Neural progenitor cell (in vitro differentiated cells): ENCODE data around the gene FAM9A. TPM values are rescaled to one million over a fixed set of nuclear protein-coding genes. Genes with fewer than 3 reads are reported as not detected.

Experiments
- DNase-seq: peaks from one replicate; pipeline ENCODE4 v3.0.0-alpha.2; 2016; ENCODE audit warnings: low spot score
- H2AFZ ChIP-seq: fragments of 200-600 bp; sonication (generic); replicated peaks from 2 replicates; pipeline ENCODE4 v1.6.1; 2016; ENCODE audit warnings: antibody characterized with exemption
- H3F3A ChIP-seq: fragments of 200-600 bp; sonication (generic); 2 replicates; pipeline ENCODE4 v1.6.1; 2016; ENCODE audit warnings: antibody characterized with exemption, low read depth
- H3K27ac ChIP-seq: fragments of 200-600 bp; sonication (generic); 2 replicates; pipeline ENCODE4 v1.5.1; 2016; ENCODE audit warnings: mild to moderate bottlenecking
- H3K27me3 ChIP-seq: fragments of 200-600 bp; sonication (generic); 2 replicates; pipeline ENCODE4 v1.6.1; 2016; ENCODE audit warnings: mild to moderate bottlenecking, moderate library complexity
- H3K36me3 ChIP-seq: fragments of 200-600 bp; sonication (generic); 2 replicates; pipeline ENCODE4 v1.5.1; 2016
- H3K4me1 ChIP-seq: fragments of 200-600 bp; sonication (generic); 2 replicates; pipeline ENCODE4 v1.6.1; 2016; ENCODE audit warnings: mixed run types
- H3K4me2 ChIP-seq: fragments of 200-600 bp; sonication (generic); 2 replicates; pipeline ENCODE4 v1.6.1; 2016
- H3K4me3 ChIP-seq: fragments of 200-600 bp; sonication (generic); 2 replicates; pipeline ENCODE4 v1.5.1; 2016
- H3K79me2 ChIP-seq: fragments of 200-600 bp; sonication (generic); 2 replicates; pipeline ENCODE4 v1.6.1; 2016; ENCODE audit warnings: low read depth
- H3K9ac ChIP-seq: fragments of 200-600 bp; sonication (generic); 2 replicates; pipeline ENCODE4 v1.6.1; 2016
- H3K9me3 ChIP-seq: fragments of 200-600 bp; sonication (generic); 2 replicates; pipeline ENCODE4 v1.5.1; 2016; ENCODE audit warnings: low read depth
- H4K20me1 ChIP-seq: fragments of 200-600 bp; sonication (generic); 2 replicates; pipeline ENCODE4 v1.6.1; 2016; ENCODE audit warnings: low read depth
- H3K27ac Mint-ChIP-seq: 3 replicates; pipeline ENCODE4 v1.8.0; 2021; ENCODE audit warnings: mixed read lengths
- H3K27me3 Mint-ChIP-seq: 2 replicates; pipeline ENCODE4 v1.8.0; 2022; ENCODE audit warnings: low read depth, mild to moderate bottlenecking, inconsistent platforms, moderate library complexity, mixed read lengths; ENCODE audit not compliant: insufficient read depth
- H3K36me3 Mint-ChIP-seq: 3 replicates; pipeline ENCODE4 v1.8.0; 2021; ENCODE audit warnings: mixed read lengths
- H3K4me1 Mint-ChIP-seq: 3 replicates; pipeline ENCODE4 v1.8.0; 2021; ENCODE audit warnings: mixed read lengths
- H3K4me3 Mint-ChIP-seq: 3 replicates; pipeline ENCODE4 v1.8.0; 2021; ENCODE audit warnings: mild to moderate bottlenecking, moderate library complexity, mixed read lengths
- H3K9me3 Mint-ChIP-seq: 3 replicates; pipeline ENCODE4 v1.8.0; 2020; ENCODE audit warnings: mixed read lengths
- CTCF ChIP-seq: fragments of 200-600 bp; sonication (generic); IDR thresholded peaks from 2 replicates; pipeline ENCODE4 v1.5.1; 2017; ENCODE audit warnings: antibody characterized with exemption, mild to moderate bottlenecking
- EZH2 ChIP-seq: fragments of 200-600 bp; sonication (generic); IDR thresholded peaks from 2 replicates; pipeline ENCODE4 v1.6.1; 2017; ENCODE audit warnings: antibody characterized with exemption, mild to moderate bottlenecking, moderate library complexity
- EZH2phosphoT487 ChIP-seq: fragments of 200-600 bp; sonication (generic); IDR thresholded peaks from 2 replicates; pipeline ENCODE4 v1.6.1; 2017; ENCODE audit warnings: antibody characterized with exemption
- total RNA-seq: library from RNA; depleted of rRNA; stranded (reverse); fragments of >200 nt; gene quantifications from 2 replicates; pipeline ENCODE4 v1.2.3, GENCODE V29; 2015; ENCODE audit warnings: low replicate concordance

Gene FAM9A
- not detected in 2 replicates for total RNA-seq

GRCh38 chrX:8801041-8801599 is at the start of gene FAM9A:
Gene FAM9A (minus strand): TSS chrX:8801383. CDS start chrX:8800171, 1,212 bp downstream.
- Histone ChIP-seq H3K4me2 (no peak within 1 kb of the TSS), H4K20me1 (no peaks in the 10 kb centered on the region), H3F3A (no peaks in the 10 kb centered on the region), H3K27ac (no peak within 1 kb of the TSS), H3K79me2 (no peaks in the 10 kb centered on the region), H2AFZ (no peak within 1 kb of the TSS), H3K4me3 (no peak within 1 kb of the TSS), H3K9ac (no peak within 1 kb of the TSS), H3K36me3 (no peaks in the 10 kb centered on the region), H3K27me3 (no peaks in the 10 kb centered on the region), H3K9me3 (no peaks in the 10 kb centered on the region), H3K4me1 (no peaks in the 10 kb centered on the region)
- DNase-seq, result no peak
- H3K9me3 Mint-ChIP-seq, result no peaks in the 10 kb centered on the region
- TF ChIP-seq EZH2phosphoT487 (no peak), EZH2 (no peak), CTCF (no peak)
- no peaks in the 10 kb centered on the region for H3K27me3 Mint-ChIP-seq
- H3K4me1 Mint-ChIP-seq, result no peaks in the 10 kb centered on the region
- H3K4me3 Mint-ChIP-seq, result no peak within 1 kb of the TSS
- H3K27ac Mint-ChIP-seq, result no peak within 1 kb of the TSS
- no peaks in the 10 kb centered on the region for H3K36me3 Mint-ChIP-seq

GRCh38 chrX:8850478-8850877 is 49.3 kb upstream of the FAM9A start:
- Mint-ChIP-seq H3K36me3 (no peaks in the 10 kb centered on the region), H3K4me1 (no peaks in the 10 kb centered on the region), H3K4me3 (no peak overlapping the region), H3K27ac (no peak overlapping the region), H3K27me3 (peaks cover 5% of the 10 kb centered on the region), H3K9me3 (peaks cover 5% of the 10 kb centered on the region)
- no peaks in the 10 kb centered on the region for H3K4me1 ChIP-seq
- no peaks in the 10 kb centered on the region for H3K9me3 ChIP-seq
- no peak overlapping the region for H3K4me2 ChIP-seq
- H3K27ac ChIP-seq, result no peak overlapping the region
- no peaks in the 10 kb centered on the region for H3K27me3 ChIP-seq
- TF ChIP-seq CTCF (no peak), EZH2phosphoT487 (no peak), EZH2 (no peak)
- no peaks in the 10 kb centered on the region for H4K20me1 ChIP-seq
- no peaks in the 10 kb centered on the region for H3K36me3 ChIP-seq
- no peak overlapping the region for H2AFZ ChIP-seq
- DNase-seq, result no peak
- H3K9ac ChIP-seq, result no peak overlapping the region
- H3K4me3 ChIP-seq, result no peak overlapping the region
- no peaks in the 10 kb centered on the region for H3K79me2 ChIP-seq
- no peaks in the 10 kb centered on the region for H3F3A ChIP-seq

- Mint-ChIP-seq H3K27me3 (peaks cover 5% of the 10 kb centered on the region), H3K4me3 (no peak overlapping the region), H3K27ac (no peak overlapping the region), H3K36me3 (no peaks in the 10 kb centered on the region), H3K9me3 (peaks cover 6% of the 10 kb centered on the region), H3K4me1 (no peaks in the 10 kb centered on the region)
- no peak overlapping the region for H2AFZ ChIP-seq
- no peaks in the 10 kb centered on the region for H3K79me2 ChIP-seq
- no peak for TF ChIP-seq EZH2
- TF ChIP-seq CTCF, result peak; percentile 21
- TF ChIP-seq EZH2phosphoT487, result no peak
- H3F3A ChIP-seq, result no peaks in the 10 kb centered on the region
- no peak for DNase-seq
- no peak overlapping the region for H3K9ac ChIP-seq
- H3K27ac ChIP-seq, result no peak overlapping the region
- H3K4me2 ChIP-seq, result no peak overlapping the region
- no peaks in the 10 kb centered on the region for H3K27me3 ChIP-seq
- H3K9me3 ChIP-seq, result no peaks in the 10 kb centered on the region
- H4K20me1 ChIP-seq, result no peaks in the 10 kb centered on the region
- no peaks in the 10 kb centered on the region for H3K4me1 ChIP-seq
- no peak overlapping the region for H3K4me3 ChIP-seq
- H3K36me3 ChIP-seq, result no peaks in the 10 kb centered on the region
These were observed 48.8 kb upstream of the FAM9A start for GRCh38 chrX:8849945-8850344.
